HCT116 (cell line): ENCODE results near the gene LRP1B. TPM values are rescaled to one million over a fixed set of nuclear protein-coding genes. Genes with fewer than 3 reads are reported as not detected.

ENCODE experiments used
- ATAC-seq: fragments of 200-7000 bp; cut with Tn5 transposase; 2 replicates; pipeline ENCODE4 v1.9.1; 2020; ENCODE audit warnings: mild to moderate bottlenecking, moderate library complexity
- BruUV-seq: library from RNA; stranded (reverse); fragments of 400-500 nt; replicated peaks from 2 replicates; lab custom pipeline; 2021; lab: Mats Ljungman, UMichigan
- CTCF ChIA-PET: fragments of 300-600 bp; sonication (Branson Sonifier 250); formaldehyde crosslinking; loops from one replicate; lab custom pipeline; 2021; ENCODE audit warnings: antibody characterized with exemption; lab: Charles Lee
- POLR2A ChIA-PET: fragments of 300-600, 350-600 bp; sonication (Branson Sonifier 250); formaldehyde crosslinking; loops from one replicate; lab custom pipeline; 2021; ENCODE audit warnings: antibody characterized with exemption; lab: Charles Lee
- RAD21 ChIA-PET, 2 experiments: fragments of 300-600 bp; sonication (Branson Sonifier 250); formaldehyde crosslinking; loops; one replicate each; lab custom pipeline; 2023; ENCODE audit warnings: low total read pairs in 2 of 2; ENCODE audit not compliant: uncharacterized antibody in 2 of 2, unreplicated experiment in 2 of 2, low non-redundant PET in 1 of 2; lab: Charles Lee
- DNase-seq: peaks from one replicate; pipeline ENCODE4 v3.0.0-alpha.2; 2010; ENCODE audit warnings: low read depth, low spot score
- H2AFZ ChIP-seq: fragments of 200-600 bp; shearing (Covaris generic), sonication (generic); 2 replicates; pipeline ENCODE4 v1.6.1; 2017; ENCODE audit warnings: low read depth, mixed run types, mixed read lengths, antibody characterized with exemption, low read length; ENCODE audit not compliant: poor library complexity, severe bottlenecking
- H3K27ac ChIP-seq: 2 replicates; pipeline ENCODE4 v1.5.1; 2012; ENCODE audit warnings: low read depth, low read length
- H3K27me3 ChIP-seq: fragments of 200-600 bp; sonication (generic); 2 replicates; pipeline ENCODE4 v1.6.1; 2016; ENCODE audit warnings: mixed run types, low read length, mixed read lengths; ENCODE audit not compliant: insufficient read depth
- H3K36me3 ChIP-seq, 2 experiments: fragments of 200-500 bp in 1 of 2; fragments of 200-600 bp in 1 of 2; sonication (Bioruptor generic) in 1 of 2; sonication (generic) in 1 of 2; 2 replicates each; pipeline versions ENCODE4 v1.5.1 to v1.6.1; 2014 to 2016; ENCODE audit warnings: low read length in 2 of 2, inconsistent platforms in 1 of 2, mixed read lengths in 1 of 2, mixed run types in 1 of 2; ENCODE audit not compliant: insufficient read depth in 2 of 2, control insufficient read depth in 1 of 2
- H3K4me1 ChIP-seq, 2 experiments: fragments of 200-600 bp in 1 of 2; sonication (generic) in 1 of 2; 2 replicates each; pipeline versions ENCODE4 v1.5.1 to v1.6.1; 2012 to 2017; ENCODE audit warnings: low read length in 2 of 2, inconsistent platforms in 1 of 2, mild to moderate bottlenecking in 1 of 2, mixed read lengths in 1 of 2, mixed run types in 1 of 2, moderate library complexity in 1 of 2; ENCODE audit not compliant: insufficient read depth in 2 of 2, control insufficient read depth in 1 of 2
- H3K4me2 ChIP-seq: fragments of 200-600 bp; sonication (generic); 2 replicates; pipeline ENCODE4 v1.6.1; 2017; ENCODE audit warnings: mixed run types, low read length, mixed read lengths
- H3K4me3 ChIP-seq, 2 experiments: fragments of 200-600 bp in 1 of 2; sonication (generic) in 1 of 2; replicated peaks in 1 of 2; 2 replicates each; pipeline ENCODE4 v1.5.1; 2011 to 2016; ENCODE audit warnings: low read length in 2 of 2, control low read depth in 1 of 2, low read depth in 1 of 2, mild to moderate bottlenecking in 1 of 2, mixed read lengths in 1 of 2, mixed run types in 1 of 2
- H3K79me2 ChIP-seq: fragments of 200-600 bp; sonication (generic); 2 replicates; pipeline ENCODE4 v1.6.1; 2017; ENCODE audit warnings: mild to moderate bottlenecking, mixed run types, low read length, moderate library complexity, mixed read lengths; ENCODE audit not compliant: insufficient read depth
- H3K9ac ChIP-seq: fragments of 200-600 bp; sonication (generic); 2 replicates; pipeline ENCODE4 v1.6.1; 2016; ENCODE audit warnings: low read length, mixed read lengths
- H3K9me2 ChIP-seq: fragments of 200-600 bp; sonication (generic), shearing (Covaris generic); 2 replicates; pipeline ENCODE4 v1.6.1; 2017; ENCODE audit warnings: mixed run types, mild to moderate bottlenecking, moderate library complexity; ENCODE audit not compliant: insufficient read depth
- H3K9me3 ChIP-seq, 2 experiments: fragments of 200-500 bp in 1 of 2; fragments of 200-600 bp in 1 of 2; sonication (Bioruptor generic) in 1 of 2; sonication (generic) in 1 of 2; 2 replicates each; pipeline ENCODE4 v1.6.1; 2014 to 2017; ENCODE audit warnings: low read length in 2 of 2, mixed read lengths in 2 of 2, inconsistent platforms in 1 of 2, low read depth in 1 of 2, mild to moderate bottlenecking in 1 of 2, mixed run types in 1 of 2, moderate library complexity in 1 of 2; ENCODE audit not compliant: control insufficient read depth in 1 of 2, insufficient read depth in 1 of 2
- H4K20me1 ChIP-seq: fragments of 200-600 bp; sonication (generic), shearing (Covaris generic); 2 replicates; pipeline ENCODE4 v1.6.1; 2017; ENCODE audit warnings: mixed run types, mild to moderate bottlenecking, moderate library complexity; ENCODE audit not compliant: insufficient read depth
- ELF1 ChIP-seq: IDR thresholded peaks from 2 replicates; pipeline ENCODE4 v1.6.1; 2012; ENCODE audit warnings: low read depth, borderline replicate concordance
- SRF ChIP-seq: IDR thresholded peaks from 2 replicates; pipeline ENCODE4 v1.6.1; 2012; ENCODE audit warnings: low read depth
- YY1 ChIP-seq: IDR thresholded peaks from 2 replicates; pipeline ENCODE4 v1.6.1; 2011; ENCODE audit warnings: low read length, low read depth, moderate library complexity, mild to moderate bottlenecking; ENCODE audit not compliant: insufficient replicate concordance; ENCODE audit errors: extremely low read depth
- ZFX ChIP-seq: fragments of 450-650 bp; IDR thresholded peaks from 2 replicates; pipeline ENCODE4 v1.6.1; 2017
- intact Hi-C: fragments of 100-400 bp; cut with micrococcal nuclease; formaldehyde crosslinking; loops from 2 replicates; pipeline ENCODE4 v1.10.0; 2022
- total RNA-seq: library from RNA; stranded (reverse); gene quantifications from one replicate; pipeline ENCODE4 v1.2.1, GENCODE V29; 2021; ENCODE audit not compliant: unreplicated experiment
- TF ChIP-seq, protein P1 (sequence below): IDR thresholded peaks from 2 replicates; pipeline ENCODE4 v1.6.1; 2012; ENCODE audit warnings: low read depth
- TF ChIP-seq, protein P2 (sequence below): IDR thresholded peaks from 2 replicates; pipeline ENCODE4 v1.6.1; 2011; ENCODE audit warnings: mild to moderate bottlenecking, low read length, moderate library complexity; ENCODE audit not compliant: insufficient replicate concordance; ENCODE audit errors: extremely low read depth
- TF ChIP-seq, protein P3 (sequence below): IDR thresholded peaks from 2 replicates; pipeline ENCODE4 v1.6.1; 2012

The LRP1B gene
- total RNA-seq, 1 experiment from 2014 or later, result 0.34 TPM

DNA sequence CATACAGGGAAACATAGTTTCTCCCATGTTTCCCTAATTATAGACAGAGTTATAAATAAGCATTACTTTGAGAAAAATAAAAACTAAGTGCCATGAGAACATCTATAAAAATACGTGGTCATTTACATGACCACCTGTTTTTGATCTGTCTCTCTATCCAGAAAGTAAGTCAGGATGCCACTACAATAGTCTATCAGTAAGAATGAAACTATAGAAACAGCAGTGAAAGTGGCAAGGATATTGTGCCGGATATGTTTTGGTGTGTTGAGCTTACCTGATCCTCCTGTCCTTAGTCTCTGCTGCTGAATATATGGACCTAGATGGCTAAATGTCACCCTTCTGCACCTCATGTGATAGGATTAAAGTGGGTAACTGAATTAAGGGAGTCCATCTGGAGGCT is 512.4 kb downstream of the LRP1B start:
- TF ChIP-seq SRF, result no peak
- TF ChIP-seq, protein P1, sequence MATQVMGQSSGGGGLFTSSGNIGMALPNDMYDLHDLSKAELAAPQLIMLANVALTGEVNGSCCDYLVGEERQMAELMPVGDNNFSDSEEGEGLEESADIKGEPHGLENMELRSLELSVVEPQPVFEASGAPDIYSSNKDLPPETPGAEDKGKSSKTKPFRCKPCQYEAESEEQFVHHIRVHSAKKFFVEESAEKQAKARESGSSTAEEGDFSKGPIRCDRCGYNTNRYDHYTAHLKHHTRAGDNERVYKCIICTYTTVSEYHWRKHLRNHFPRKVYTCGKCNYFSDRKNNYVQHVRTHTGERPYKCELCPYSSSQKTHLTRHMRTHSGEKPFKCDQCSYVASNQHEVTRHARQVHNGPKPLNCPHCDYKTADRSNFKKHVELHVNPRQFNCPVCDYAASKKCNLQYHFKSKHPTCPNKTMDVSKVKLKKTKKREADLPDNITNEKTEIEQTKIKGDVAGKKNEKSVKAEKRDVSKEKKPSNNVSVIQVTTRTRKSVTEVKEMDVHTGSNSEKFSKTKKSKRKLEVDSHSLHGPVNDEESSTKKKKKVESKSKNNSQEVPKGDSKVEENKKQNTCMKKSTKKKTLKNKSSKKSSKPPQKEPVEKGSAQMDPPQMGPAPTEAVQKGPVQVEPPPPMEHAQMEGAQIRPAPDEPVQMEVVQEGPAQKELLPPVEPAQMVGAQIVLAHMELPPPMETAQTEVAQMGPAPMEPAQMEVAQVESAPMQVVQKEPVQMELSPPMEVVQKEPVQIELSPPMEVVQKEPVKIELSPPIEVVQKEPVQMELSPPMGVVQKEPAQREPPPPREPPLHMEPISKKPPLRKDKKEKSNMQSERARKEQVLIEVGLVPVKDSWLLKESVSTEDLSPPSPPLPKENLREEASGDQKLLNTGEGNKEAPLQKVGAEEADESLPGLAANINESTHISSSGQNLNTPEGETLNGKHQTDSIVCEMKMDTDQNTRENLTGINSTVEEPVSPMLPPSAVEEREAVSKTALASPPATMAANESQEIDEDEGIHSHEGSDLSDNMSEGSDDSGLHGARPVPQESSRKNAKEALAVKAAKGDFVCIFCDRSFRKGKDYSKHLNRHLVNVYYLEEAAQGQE, result no peak
- TF ChIP-seq, protein P2, sequence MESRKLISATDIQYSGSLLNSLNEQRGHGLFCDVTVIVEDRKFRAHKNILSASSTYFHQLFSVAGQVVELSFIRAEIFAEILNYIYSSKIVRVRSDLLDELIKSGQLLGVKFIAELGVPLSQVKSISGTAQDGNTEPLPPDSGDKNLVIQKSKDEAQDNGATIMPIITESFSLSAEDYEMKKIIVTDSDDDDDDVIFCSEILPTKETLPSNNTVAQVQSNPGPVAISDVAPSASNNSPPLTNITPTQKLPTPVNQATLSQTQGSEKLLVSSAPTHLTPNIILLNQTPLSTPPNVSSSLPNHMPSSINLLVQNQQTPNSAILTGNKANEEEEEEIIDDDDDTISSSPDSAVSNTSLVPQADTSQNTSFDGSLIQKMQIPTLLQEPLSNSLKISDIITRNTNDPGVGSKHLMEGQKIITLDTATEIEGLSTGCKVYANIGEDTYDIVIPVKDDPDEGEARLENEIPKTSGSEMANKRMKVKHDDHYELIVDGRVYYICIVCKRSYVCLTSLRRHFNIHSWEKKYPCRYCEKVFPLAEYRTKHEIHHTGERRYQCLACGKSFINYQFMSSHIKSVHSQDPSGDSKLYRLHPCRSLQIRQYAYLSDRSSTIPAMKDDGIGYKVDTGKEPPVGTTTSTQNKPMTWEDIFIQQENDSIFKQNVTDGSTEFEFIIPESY, result no peak
- TF ChIP-seq, protein P3, sequence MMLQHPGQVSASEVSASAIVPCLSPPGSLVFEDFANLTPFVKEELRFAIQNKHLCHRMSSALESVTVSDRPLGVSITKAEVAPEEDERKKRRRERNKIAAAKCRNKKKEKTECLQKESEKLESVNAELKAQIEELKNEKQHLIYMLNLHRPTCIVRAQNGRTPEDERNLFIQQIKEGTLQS, result no peak
- no peak for TF ChIP-seq ZFX
- no peak for TF ChIP-seq ELF1
- no peak for TF ChIP-seq YY1
- TF ChIP-seq, all 23 proteins: peak for 0
- Histone ChIP-seq H3K9me3 (no peaks in the 10 kb centered on the region), H3K9me2 (no peaks in the 10 kb centered on the region), H3K9ac (no peak overlapping the region), H3K36me3 (no peaks in the 10 kb centered on the region), H3K27ac (no peak overlapping the region), H3K27me3 (no peaks in the 10 kb centered on the region), H3K4me3 (no peak overlapping the region), H3K4me2 (no peak overlapping the region), H3K79me2 (no peaks in the 10 kb centered on the region), H2AFZ (no peak overlapping the region), H3K4me1 (no peaks in the 10 kb centered on the region), H4K20me1 (no peaks in the 10 kb centered on the region)
- BruUV-seq, result no TSS peak
- intact Hi-C loops, result no loop called here
- ATAC-seq (no peak), DNase-seq (no peak)
- ChIA-PET CTCF (no interaction called here), POLR2A (no interaction called here), RAD21 (no interaction called here)
